ENCODE data around the gene LRRC7. TPM values are rescaled to one million over a fixed set of nuclear protein-coding genes. Genes with fewer than 3 reads are reported as not detected.
"Not testable (repeated sequence)": the region's sequence is repeated elsewhere in the genome, so short reads cannot be mapped to it uniquely, and the experiment has no call there.

The LRRC7 gene
- total RNA-seq, 2 donors from 2014 or later: 2.8 to 3.0 TPM

DNA sequence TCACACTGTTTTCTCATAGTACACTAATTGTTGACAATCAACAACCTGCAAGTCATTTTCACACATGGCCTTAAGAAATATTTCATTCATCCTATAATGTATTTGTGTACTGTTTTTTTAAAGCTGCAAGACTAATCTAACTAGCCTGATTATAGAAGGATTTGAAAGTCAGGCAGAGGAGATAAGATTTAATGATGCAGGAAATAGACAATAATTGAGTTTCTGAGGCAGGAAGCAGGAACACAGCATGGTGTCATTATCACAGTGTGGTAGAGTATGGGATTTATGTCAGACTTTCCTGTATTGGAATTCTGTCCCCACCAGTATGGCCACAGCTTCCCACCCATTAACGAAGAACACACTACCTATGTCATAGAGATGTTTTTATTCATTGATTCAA, 138.8 kb downstream of the LRRC7 start:
- no peak overlapping the region for H3K4me3 ChIP-seq
- intact Hi-C loops (cut with DNase I): no loop called here
- H3K27ac ChIP-seq: no peak overlapping the region
- H3K9me3 ChIP-seq: no peaks in the 10 kb centered on the region
- no peaks in the 10 kb centered on the region for H3K36me3 ChIP-seq
- WGBS: 68% methylated on average over 1 of the region's 1 CpG
- no peak for DNase-seq (ENCODE audit: low spot score)
- H3K27me3 ChIP-seq (replicated peaks; ENCODE audit: insufficient read depth): no peaks in the 10 kb centered on the region
- TF ChIP-seq, protein P1, sequence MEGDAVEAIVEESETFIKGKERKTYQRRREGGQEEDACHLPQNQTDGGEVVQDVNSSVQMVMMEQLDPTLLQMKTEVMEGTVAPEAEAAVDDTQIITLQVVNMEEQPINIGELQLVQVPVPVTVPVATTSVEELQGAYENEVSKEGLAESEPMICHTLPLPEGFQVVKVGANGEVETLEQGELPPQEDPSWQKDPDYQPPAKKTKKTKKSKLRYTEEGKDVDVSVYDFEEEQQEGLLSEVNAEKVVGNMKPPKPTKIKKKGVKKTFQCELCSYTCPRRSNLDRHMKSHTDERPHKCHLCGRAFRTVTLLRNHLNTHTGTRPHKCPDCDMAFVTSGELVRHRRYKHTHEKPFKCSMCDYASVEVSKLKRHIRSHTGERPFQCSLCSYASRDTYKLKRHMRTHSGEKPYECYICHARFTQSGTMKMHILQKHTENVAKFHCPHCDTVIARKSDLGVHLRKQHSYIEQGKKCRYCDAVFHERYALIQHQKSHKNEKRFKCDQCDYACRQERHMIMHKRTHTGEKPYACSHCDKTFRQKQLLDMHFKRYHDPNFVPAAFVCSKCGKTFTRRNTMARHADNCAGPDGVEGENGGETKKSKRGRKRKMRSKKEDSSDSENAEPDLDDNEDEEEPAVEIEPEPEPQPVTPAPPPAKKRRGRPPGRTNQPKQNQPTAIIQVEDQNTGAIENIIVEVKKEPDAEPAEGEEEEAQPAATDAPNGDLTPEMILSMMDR (IDR thresholded peaks at IDR 0.05): no peak
- no peak for TF ChIP-seq POLR2A (IDR thresholded peaks at IDR 0.05)
- no peak for TF ChIP-seq POLR2AphosphoS5 (IDR thresholded peaks at IDR 0.05)
- no peaks in the 10 kb centered on the region for H3K4me1 ChIP-seq (replicated peaks)

DNA sequence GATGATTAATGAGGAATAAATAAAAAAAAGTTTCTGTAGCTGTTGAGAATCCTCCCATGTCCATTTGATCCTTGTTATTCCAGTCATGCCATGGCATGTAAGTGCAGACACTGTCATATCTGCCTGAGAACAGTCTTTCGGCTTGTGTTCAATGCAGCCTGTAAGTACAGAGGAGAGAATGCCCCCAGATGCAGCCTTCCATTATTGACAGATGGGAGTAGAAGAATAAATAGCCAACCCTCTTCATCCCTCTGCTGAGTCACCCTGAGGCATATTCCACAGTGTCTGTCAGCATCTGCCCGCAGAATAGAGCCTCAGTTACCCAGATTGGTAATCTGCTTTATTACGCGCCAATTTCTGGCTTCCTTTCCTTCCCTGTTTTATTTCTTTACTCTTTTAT, 139.4 kb downstream of the LRRC7 start:
- WGBS: 71% methylated on average over 4 of the region's 4 CpGs
- Histone ChIP-seq H3K27me3 (replicated peaks; ENCODE audit: insufficient read depth) (no peaks in the 10 kb centered on the region), H3K9me3 (no peaks in the 10 kb centered on the region), H3K4me3 (no peak overlapping the region), H3K4me1 (replicated peaks) (no peaks in the 10 kb centered on the region), H3K27ac (no peak overlapping the region), H3K36me3 (no peaks in the 10 kb centered on the region)
- TF ChIP-seq, protein P1 (IDR thresholded peaks at IDR 0.05): no peak
- no peak for TF ChIP-seq POLR2AphosphoS5 (IDR thresholded peaks at IDR 0.05)
- TF ChIP-seq POLR2A (IDR thresholded peaks at IDR 0.05): no peak
- intact Hi-C loops (cut with DNase I): no loop called here
- DNase-seq (ENCODE audit: low spot score): no peak

DNA sequence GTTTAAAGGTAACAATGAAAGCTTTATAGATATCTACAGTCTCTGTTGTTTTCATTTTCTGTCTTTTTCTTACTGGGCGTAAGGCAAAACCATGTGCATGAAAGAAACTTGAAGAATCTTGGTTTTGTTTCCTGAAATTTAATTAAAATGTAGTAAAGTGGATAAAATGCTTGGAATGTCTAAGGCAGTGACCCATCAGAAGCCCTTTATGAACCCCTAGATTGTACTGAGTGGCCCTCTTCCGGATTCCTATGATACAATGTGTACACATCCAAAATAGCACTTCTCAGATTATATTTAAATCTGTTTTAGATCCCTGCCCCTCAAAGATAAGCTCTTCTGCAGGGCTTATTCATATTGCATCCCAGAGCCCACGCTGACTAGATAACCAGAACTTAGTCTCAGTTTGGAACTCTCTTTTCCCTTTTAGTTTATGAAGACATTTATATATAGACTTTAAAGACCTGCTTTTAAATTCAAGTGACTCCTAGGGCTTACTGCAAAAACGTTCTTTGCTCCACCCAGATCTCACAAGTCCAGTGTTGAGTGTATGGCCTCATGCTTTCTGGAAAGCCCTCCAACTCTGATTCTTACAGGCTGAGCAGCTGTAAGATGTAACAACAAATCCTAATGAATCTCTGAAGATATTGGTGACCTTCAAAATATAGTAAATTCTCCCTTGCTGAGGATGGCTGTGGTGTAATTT, 142.9 kb downstream of the LRRC7 start:
- H3K9me3 ChIP-seq: no peaks in the 10 kb centered on the region
- TF ChIP-seq POLR2A (IDR thresholded peaks at IDR 0.05) (no peak), POLR2AphosphoS5 (IDR thresholded peaks at IDR 0.05) (no peak)
- TF ChIP-seq, protein P1 (IDR thresholded peaks at IDR 0.05): no peak
- H3K27ac ChIP-seq: no peak overlapping the region
- DNase-seq (ENCODE audit: low spot score): no peak
- 50% methylated on average over 4 of the region's 4 CpGs for WGBS
- H3K27me3 ChIP-seq (replicated peaks; ENCODE audit: insufficient read depth): no peaks in the 10 kb centered on the region
- H3K4me3 ChIP-seq: no peak overlapping the region
- no peaks in the 10 kb centered on the region for H3K36me3 ChIP-seq
- no peaks in the 10 kb centered on the region for H3K4me1 ChIP-seq (replicated peaks)
- intact Hi-C loops (cut with DNase I): no loop called here

DNA sequence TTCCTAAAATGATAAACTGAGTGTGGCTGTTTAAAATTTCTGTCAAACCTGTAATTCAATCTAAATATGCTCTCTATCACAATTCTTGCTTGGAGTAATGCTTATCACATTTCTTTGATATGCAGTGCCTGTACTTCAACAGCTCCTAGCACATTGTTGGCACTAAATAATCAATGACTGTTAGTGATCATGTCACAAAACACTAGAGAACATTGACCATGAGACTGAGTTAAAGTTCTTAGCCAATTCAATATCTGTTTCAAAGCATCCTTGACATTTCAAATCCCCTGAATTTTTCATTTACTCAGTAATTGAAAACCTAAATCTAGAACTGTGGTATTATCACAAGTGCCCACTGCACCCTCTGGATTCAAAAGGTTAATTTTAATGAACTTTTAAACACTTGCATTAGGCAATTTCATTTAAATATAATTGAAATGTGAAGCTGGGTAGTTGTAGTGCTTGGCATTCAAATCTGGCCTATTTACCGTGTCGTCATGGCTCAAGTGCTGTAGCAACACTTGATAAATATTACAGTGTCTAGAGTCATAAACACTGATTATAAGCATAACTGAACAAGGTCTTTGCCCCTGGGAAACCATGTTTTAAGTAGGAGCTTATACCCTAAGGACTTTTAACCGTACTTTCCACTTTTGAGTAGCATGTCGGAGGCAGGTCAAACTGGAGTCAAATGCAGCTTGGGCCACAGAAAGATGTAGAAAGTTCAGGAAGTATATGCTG, 143.6 kb downstream of the LRRC7 start:
- H3K36me3 ChIP-seq: no peaks in the 10 kb centered on the region
- no peaks in the 10 kb centered on the region for H3K4me1 ChIP-seq (replicated peaks)
- H3K27me3 ChIP-seq (replicated peaks; ENCODE audit: insufficient read depth): no peaks in the 10 kb centered on the region
- intact Hi-C loops (cut with DNase I): no loop called here
- no peak for TF ChIP-seq POLR2AphosphoS5 (IDR thresholded peaks at IDR 0.05)
- TF ChIP-seq POLR2A (IDR thresholded peaks at IDR 0.05): no peak
- TF ChIP-seq, protein P1 (IDR thresholded peaks at IDR 0.05): no peak
- H3K4me3 ChIP-seq: no peak overlapping the region
- 89% methylated on average over 4 of the region's 4 CpGs for WGBS
- H3K27ac ChIP-seq: no peak overlapping the region
- DNase-seq (ENCODE audit: low spot score): no peak
- H3K9me3 ChIP-seq: no peaks in the 10 kb centered on the region

DNA sequence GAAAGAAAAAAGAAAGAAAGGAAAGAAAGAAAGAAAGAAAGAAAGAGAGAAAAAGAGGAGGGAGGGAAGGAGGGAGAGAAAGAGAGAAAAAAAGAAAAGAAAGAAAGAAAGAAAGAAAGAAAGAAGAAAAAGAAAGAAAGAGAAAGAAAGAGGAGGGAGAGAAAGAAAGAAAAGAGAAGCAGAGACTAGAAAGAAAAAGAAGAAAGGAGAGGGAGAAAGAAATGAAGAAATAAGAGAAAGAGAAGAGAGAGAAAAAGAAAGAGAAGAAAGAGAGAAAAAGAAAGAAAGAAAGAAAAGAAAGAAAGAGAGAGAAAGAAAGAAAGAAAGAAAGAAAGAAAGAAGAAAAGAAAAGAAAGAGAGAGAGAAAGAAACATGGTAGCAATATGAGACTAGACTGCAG, 150.1 kb downstream of the LRRC7 start:
- H3K27me3 ChIP-seq (replicated peaks; ENCODE audit: insufficient read depth); intact Hi-C loops (cut with DNase I); H3K4me1 ChIP-seq (replicated peaks); H3K27ac ChIP-seq; H3K36me3 ChIP-seq; H3K9me3 ChIP-seq; H3K4me3 ChIP-seq; DNase-seq (ENCODE audit: low spot score): not testable (repeated sequence)

All from prostate gland (tissue), 2 donors.